GF-D8 (cell line): ENCODE measurements around the gene FAM136A.
"Not testable (repeated sequence)": the region's sequence is repeated elsewhere in the genome, so short reads cannot be mapped to it uniquely, and the experiment has no call there.

ENCODE experiments used
- DNase-seq: peaks from one replicate; lab custom pipeline; 2025; lab: John Stamatoyannopoulos, UW

Gene FAM136A

DNA sequence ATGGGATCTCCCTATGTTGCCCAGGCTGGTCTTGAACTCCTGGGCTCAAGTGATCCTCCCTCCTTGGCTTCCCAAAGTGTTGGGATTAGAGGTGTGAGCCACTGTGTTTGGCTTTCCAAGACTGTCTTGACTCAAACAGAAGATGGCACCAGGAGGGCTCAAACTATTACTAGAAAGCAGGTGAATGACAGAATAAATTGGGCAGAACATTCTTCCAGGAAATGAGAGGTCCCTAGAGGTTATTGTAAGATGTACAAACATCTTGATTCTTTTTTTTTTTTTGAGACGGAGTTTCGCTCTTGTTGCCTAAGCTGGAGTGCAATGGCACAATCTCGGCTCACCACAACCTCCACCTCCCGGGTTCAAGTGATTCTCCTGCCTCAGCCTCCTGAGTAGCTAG is 4.0 kb downstream of the FAM136A start:
- DNase-seq, result not testable (repeated sequence)

DNA sequence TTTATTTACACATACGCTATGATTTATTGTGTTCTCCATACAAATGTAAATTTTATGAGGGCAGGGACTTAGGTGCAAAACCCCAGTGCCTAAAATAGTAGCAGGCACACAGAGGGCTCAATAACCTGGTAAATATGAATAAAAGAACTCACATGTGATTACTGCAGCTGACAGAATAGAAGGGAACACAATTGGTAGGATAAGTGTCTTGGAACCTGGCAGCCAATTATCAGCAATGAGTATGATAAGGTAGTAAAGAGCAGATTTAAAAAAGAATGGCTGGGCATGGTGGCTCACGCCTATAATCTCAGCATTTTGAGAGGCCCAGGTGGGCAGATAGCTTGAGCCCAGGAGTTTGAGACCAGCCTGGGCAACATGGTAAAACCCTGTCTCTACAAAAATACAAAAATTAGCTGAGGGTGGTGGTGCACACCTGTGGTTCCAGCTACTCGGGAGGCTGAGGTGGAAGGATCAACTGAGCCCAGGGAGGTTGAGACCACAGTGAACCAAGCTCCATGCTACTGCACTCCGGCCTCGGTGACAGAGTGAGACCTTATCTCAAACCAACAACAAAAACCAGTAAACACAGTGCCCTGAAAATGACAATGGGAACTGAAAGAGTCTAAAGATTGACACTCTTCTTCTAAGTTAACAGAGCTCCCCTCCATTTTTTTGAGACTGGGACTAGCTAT is 18.2 kb downstream of the FAM136A start:
- no peak for DNase-seq

DNA sequence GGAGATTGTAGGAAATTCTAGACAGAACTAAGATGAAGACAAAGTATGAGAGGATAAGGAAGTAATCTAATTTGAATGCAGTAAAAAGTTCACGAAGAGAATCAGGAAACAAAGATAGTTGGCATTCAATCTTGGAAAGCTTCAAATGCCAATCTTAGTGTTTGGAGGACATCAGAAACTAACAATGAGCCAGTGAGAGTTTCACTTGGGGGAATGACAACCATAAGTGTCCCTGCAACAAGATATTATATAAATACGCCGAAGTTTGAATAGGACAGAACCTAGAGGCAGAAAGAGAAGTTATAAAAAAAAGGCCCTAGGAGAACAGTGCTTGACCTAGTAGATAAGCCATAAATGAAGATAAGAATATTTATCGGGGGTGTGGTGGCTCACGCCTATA is 19.4 kb downstream of the FAM136A start:
- DNase-seq, result no peak

DNA sequence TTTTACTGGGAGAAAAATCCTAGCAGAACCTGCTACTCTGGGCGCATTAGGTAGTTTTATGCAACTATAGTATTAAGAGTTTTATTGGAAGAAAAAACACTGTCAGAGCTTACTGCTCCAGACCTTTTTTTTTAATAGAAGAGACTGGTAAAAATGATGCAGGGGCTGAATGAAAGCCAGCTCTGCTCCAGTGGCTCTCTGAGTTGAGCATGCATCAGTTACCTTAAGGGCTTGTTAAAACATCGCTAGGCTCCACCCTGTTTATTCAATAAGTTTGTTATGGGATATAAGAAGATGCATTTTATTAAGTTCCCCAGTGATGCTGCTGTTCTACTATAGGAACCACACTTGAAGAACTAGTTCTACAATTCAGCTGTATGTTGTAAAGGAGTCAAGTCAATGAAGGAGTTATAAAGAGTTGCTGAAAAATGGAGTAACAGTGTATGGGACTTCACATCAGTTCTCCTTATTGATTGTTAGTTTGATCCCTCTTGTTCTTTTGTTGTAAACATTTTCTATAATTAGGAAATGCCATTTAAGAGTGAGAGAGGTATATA is 21.5 kb downstream of the FAM136A start:
- no peak for DNase-seq

DNA sequence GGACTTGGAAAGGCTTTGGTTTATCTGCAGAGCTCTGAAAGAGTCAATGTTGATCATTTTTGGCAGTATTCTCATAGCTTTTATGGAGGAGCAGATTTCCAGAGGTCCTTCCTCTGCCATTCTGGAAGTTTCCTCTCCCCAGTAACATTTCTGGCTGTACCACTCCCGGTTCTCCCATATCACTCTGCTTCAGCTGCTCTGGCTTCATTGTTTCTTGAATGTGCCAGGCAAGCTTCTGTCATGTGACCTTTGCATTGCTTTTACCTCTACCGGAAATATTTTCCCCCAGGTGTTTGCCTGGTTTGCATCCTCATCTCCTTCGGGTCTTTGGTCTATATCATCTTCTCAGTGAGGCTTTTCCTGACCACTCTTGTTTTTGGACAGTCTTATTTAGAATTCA is 31.5 kb downstream of the FAM136A start:
- no peak for DNase-seq

DNA sequence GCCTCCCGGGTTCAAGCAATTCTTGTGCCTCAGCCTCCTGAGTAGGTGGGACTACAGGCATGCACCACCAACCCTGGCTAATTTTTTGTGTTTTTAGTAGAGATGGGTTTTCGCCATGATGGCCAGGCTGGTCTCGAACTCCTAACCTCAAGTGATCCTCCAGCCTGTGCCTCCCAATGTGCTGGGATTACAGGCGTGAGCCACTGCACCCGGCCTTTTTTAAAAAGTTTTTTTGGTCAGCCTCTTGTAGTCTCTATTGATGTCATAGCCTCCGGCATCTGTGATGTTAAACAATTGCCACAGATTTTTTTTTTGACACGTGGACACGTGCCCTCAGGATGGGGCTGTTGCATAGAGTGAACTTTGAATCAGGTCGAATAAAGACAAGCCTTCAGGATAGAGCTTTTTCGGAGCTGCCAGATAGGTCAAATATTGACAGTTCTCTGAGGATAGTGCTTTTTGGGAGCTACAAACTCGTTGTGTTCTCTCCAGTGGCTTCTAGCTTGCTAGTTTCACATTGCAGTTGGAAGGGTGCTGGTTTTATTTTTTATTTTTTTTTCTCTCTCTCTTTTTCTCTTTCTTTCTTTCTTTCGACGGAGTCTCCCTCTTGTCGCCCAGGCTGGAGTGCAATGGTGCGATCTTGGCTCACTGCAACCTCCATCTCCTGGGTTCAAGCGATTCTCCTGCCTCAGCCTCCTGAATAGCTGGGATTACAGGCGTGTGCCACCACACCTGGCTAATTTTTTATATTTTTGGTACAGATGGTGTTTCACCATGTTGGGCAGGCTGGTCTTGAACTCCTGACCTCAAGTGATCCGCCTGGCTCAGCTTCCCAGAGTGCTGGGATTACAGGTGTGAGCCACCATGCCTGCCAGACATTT is 32.2 kb downstream of the FAM136A start:
- DNase-seq, result not testable (repeated sequence)

DNA sequence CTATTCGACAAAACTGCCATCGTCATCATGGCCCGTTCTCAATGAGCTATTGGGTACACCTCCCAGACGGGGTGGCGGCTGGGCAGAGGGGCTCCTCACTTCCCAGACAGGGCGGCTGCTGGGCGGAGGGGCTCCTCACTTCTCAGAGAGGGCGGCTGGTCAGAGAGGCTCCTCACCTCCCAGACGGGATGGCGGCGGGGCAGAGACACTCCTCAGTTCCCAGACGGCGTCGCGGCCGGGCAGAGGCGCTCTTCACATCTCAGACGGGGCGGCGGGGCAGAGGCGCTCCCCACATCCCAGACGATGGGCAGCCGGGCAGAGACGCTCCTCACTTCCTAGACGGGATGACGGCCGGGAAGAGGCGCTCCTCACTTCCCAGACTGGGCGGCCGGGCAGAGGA is 34.9 kb downstream of the FAM136A start:
- DNase-seq, result not testable (repeated sequence)

DNA sequence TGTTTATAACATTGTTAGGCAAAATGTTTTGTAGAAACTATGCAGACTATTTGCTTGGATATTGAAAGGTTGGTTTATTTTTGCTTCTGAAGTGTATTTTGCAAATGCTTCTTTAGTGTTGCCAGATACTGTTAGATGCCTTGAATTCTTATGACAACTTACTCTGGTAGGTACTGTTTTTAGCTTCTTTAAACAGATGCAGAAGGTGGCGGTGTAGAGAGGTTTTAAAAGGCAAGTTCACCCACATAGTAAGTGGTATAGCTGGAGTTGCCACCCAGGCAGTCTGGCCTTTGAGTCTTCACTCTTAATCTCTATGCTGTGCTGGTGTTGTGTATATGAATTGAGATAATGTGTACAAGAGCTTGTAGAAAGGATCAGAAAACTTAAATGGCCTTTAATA is 40.4 kb downstream of the FAM136A start:
- no peak for DNase-seq

DNA sequence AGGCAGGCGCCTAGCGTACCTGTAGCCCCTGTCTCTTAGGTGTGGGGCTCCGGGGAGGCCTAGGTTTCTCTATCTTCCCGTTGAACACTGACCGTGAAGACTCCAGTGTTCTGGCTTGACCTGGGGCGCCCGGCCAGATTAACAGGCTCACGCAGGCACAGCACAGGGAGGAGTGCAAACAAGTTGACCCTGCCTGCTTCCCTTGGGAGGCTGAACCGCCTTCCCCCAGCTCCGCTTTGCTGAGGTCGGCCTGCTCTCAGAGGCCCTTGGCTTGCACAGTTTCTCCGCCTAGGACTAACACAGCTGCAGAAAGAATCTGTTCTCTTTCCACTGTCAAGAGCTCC is 43.4 kb downstream of the FAM136A start:
- DNase-seq, result no peak

DNA sequence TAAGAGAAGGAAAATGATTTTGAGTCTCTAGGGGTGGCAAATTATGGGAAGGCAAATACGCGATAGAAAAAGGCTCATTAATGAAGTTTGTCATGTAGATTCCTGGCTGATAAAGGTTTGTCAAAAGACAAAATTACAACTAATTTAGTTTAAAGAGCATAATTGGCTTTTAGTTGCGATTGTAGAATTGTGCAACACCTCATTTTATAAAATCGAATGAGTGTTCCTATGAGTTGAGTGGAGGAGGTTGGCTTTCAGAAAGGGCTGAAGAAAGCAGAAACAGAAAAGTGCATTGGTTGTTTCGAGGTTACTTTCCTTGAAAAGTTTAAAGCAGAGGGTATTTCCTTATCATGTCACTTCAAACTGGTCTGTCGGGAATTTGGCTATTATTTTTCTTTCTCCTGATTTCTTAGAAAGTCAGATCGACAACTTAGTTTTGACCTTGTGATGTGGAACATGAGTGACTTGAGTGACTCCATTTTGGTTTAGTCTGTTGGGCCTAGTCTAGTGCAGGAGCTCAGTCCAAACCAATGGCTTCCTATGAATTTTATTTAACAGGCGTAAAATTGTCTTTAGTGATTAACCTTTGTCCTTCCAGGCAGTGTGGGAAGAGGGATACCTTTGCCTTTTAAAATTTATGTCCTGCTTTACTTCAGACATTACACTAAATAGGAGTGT is 46.1 kb downstream of the FAM136A start:
- no peak for DNase-seq

DNA sequence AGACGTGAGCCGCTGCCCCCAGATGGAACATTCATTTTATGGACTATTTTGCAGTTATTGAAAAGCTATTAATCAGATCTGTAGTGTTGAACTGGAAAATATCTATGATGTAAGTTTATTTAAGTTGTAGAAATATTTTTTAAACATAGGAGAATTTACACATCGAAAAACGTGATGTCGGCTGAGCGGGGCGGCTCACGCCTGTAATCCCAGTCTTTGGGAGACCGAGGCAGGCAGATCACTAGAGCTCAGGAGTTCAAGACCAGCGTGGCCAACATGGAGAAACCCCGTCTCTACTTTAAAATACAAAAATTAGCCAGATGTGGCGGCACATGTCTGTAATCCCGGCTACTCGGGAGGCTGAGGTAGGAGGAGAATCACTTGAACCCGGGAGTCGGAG is 51.4 kb downstream of the FAM136A start:
- DNase-seq, result no peak

DNA sequence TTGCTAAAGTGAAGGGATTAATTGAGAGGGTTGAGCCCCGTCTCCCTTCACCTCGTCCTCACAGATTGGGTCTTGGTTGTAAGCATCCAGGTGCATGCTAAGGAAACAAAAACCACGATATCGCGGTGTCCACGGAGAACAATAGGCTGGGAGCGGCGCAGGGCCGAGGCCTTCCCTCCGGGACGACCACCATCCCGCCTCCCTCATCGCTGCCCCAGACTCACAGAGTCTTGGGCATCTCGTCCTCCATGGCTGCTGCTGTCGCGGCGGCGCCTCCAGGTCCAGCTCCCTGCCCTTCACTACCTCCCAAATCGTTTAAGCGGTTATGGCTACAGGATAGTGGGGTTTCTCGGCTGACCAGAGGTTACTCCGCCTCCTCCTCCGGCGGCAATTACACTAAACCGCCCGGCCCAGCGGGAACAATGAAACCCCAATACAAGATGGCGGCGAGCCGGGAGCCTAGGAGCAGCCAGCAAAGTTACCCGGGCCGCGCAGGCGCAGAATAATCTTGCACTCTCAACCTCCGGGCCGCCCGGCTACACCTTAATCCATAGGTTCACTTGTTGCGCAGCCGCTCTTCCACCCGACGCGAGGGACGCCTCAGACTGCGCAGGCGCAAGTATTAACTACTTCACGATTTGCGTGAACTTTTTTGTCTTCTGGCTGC is 53.6 kb downstream of the FAM136A start, which contains the start of gene TIA1:
TSS of gene TIA1 (minus strand) at position 448 of the 667 bp plus-strand sequence. CDS start at position 250, 198 bp downstream.
- peak; percentile 97 for DNase-seq

DNA sequence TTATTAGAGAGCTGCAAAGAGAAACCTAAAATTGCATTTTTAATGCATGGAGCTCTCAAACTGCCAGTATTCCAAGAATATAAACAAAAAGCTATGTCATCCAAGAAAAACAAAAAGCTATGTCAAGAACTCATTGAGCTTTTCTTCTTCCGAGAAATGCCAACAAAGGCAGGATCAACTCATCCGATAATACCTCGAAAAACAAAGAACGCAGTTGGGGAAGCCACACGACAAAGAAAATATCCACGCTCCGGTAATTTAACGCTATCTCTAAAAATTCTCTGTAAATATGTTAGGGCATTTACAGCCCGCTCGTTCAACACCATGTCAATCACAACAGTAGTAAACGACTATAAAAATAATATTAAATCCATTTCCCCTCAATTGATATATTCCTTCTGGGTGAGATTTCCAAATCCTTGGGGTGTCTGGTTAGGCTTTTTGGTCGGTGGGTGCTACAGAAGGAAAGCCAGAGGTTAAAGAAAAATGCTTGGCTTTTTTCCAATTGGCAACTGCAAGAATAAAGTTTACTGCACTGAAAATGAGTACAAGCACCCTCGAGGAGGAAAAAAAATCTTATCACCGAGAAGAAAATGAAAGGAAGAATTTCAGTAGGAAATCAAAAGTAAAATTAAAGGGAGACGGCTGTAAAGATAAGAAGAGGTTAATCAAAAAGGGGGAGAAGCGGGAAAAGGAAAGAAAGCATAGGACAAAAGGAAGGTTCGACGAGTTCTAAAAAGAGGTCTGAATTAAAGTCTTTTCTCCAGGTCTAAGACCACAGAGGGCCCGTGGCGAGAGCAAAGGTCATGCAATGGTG is 54.3 kb downstream of the FAM136A start:
- DNase-seq, result no peak
